ENCODE results near the gene LRRTM3. TPM values are rescaled to one million over a fixed set of nuclear protein-coding genes. Genes with fewer than 3 reads are reported as not detected.

LRRTM3 gene
- total RNA-seq, 1 donor from 2014 or later: not detected

DNA sequence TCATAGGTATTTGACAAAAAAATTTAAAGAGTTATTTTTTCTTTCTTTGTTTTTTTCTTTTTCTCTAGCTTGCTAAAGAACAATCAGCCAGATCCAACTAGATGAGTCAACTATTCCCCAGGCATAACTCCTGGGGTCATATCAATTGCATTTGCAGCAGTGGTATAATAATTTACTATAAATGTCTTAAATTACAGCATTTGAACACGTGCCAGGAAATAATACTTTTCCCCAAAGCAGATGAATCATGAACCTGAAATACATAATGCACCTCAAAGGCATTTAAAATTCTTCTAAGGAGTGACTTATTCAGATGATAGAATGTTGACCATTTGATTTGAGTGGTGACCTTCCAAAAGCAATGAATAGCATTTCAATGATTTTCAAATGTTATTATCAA, 190.1 kb downstream of the LRRTM3 start:
- DNase-seq (ENCODE audit: low spot score): no peak

DNA sequence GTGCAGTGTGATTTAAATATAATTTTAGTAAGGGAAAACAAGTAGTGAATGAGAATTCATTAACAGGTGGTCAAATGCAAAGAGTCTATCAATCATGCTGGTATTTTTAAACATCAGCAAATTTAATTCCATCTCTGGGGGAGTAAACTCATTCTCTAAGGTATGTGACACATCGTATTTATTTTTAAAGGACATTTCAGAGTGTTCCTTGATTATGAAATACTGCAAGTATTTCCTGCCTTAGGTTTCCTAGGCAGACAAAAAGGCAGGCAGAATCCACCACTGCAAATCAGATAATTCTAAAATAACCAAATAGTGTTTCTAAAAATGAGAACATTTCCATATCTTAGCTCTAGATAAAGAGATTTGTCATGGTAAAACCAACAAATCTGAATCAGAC, 193.8 kb downstream of the LRRTM3 start:
- no peak for DNase-seq (ENCODE audit: low spot score)

DNA sequence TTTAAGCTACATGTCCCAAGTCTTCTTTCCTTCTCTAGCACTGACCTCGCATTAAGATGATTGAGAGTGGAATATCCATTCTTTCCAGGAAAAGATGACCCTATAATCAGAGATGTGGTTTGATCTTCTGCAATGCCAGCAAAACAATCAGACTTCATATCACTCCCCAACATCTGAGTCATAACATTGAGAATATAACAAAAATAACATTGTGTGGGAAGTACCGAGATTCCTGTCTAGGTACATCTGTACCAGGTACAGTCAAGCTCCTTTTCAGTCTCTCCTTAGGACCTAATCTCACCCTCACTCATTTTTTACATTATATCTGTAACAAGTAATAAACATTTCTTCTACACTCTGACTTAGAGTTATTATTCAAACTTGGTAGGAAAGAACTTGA, 201.6 kb downstream of the LRRTM3 start:
- no peak for DNase-seq (ENCODE audit: low spot score)

DNA sequence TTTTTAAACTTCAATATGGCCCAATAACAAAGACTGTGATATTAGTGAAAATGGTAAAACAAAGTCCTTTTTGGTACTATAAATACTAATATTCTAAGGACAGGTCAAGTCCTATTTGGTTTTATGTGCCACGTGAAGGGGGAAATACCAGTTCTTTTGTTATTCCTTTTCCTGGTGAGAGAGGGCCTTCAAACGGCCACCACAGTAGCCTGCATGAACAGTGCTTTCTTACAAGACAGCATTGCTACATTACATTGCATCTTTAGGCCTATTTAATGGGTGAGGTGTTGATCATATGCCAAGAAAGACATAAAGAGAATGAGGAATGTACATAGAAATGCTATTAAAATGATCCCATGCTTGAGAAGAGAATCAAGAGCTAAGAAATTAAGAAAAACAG, 214.8 kb downstream of the LRRTM3 start:
- no peak for DNase-seq (ENCODE audit: low spot score)

DNA sequence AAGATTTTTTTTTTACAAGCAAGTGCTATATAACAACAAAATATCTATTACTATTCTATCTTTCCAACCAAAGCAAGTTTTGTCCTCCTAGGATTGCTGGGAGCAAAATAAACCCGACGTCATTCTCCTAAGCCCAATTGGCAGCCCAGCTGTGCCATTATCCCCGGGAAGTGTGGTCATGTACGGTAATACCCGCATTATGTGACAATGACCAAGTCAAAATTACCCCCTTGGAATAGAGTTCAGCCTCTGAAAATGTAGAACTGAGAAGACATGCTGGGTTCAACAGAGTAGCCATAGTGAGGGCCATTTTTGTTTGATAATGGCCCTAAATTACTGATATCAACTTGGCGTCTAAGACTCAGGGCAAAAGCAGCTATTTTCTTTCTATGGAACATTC, 215.5 kb downstream of the LRRTM3 start:
- no peak for DNase-seq (ENCODE audit: low spot score)

DNA sequence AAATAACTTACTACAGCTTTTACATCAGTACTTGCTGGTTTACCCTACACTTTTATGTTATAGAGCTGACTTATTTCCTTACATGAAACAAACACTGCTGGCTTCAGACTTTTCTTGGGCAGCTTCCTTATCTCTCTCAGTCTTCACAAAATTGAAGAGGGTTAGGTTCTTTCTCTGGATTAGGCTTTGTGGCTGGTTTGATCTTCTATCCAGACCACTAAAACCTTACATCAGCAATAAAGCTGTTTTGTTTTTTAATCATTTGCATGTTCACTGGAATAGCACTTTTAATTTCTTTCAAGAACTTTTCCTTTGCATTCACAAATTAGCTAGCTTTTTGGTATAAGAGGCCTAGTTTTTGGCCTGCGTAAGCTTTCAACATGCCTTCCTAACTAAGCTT, 218.7 kb downstream of the LRRTM3 start:
- DNase-seq (ENCODE audit: low spot score): no peak
